ENCODE results near the gene METTL21C. TPM values are rescaled to one million over a fixed set of nuclear protein-coding genes. Genes with fewer than 3 reads are reported as not detected.

Gene METTL21C
- total and polyA plus RNA-seq, 4 donors, result not detected

- peaks cover 3 to 5% of the 10 kb centered on the region in 2 donors for H3K36me3 ChIP-seq (ENCODE audit: control insufficient read depth in 1 of 2, insufficient read depth in 2 of 2, low read length in 1 of 2)
- H3K4me1 ChIP-seq (ENCODE audit: control insufficient read depth in 1 of 2, insufficient read depth in 2 of 2, low read length in 2 of 2), result no peaks in the 10 kb centered on the region
- no peak overlapping the region for H3K4me3 ChIP-seq (ENCODE audit: low read length in 2 of 2)
- ATAC-seq (ENCODE audit: low FRiP score) (no peak), DNase-seq (no peak)
- WGBS, 2 donors, result 95 to 96% methylated on average over 1 of the region's 1 CpG
- H3K27me3 ChIP-seq (ENCODE audit: control insufficient read depth in 1 of 2, insufficient read depth in 2 of 2, low read length in 1 of 2), result no peaks in the 10 kb centered on the region
- H3K27ac ChIP-seq (ENCODE audit: low read depth in 1 of 2, low read length in 2 of 2), result no peak overlapping the region
- no peaks in the 10 kb centered on the region for H3K9me3 ChIP-seq (ENCODE audit: control insufficient read depth, low read length)
- intact Hi-C loops (cut with DNase I), result no loop called here
Observed at GRCh38 chr13:102643656-102644055, 51.2 kb downstream of the METTL21C start.

DNA sequence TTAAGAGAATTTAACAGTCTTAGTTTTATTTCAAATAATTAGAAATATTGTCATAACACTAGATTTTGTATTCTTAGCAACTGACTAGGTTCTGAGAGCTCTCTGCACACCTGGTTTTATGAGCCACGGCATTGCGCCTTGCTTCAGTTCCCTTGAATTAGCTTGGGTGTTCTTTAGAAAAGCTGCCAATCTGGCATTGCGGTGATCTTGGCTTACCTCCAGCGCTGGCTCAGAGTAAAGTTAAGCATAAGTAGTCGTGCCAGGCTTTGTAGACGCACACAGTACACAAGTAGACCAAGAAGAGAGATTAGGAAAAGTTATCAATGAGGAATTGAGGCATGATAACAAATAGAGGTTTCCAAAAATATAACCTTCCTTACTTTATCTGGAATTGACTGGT is 52.4 kb downstream of the METTL21C start:
- no peak for ATAC-seq (ENCODE audit: low FRiP score)
- no peaks in the 10 kb centered on the region for H3K9me3 ChIP-seq (ENCODE audit: control insufficient read depth, low read length)

GRCh38 chr13:102642029-102642428 is 52.8 kb downstream of the METTL21C start:
- ATAC-seq (ENCODE audit: low FRiP score) (no peak), DNase-seq (no peak)
- intact Hi-C loops (cut with DNase I), result no loop called here
- no peak overlapping the region for H3K4me3 ChIP-seq (ENCODE audit: low read length in 2 of 2)
- 45 to 68% methylated on average over 4 of the region's 4 CpGs for WGBS, 2 donors
- H3K36me3 ChIP-seq (ENCODE audit: control insufficient read depth in 1 of 2, insufficient read depth in 2 of 2, low read length in 1 of 2), result peaks cover 3 to 7% of the 10 kb centered on the region in 2 donors
- no peaks in the 10 kb centered on the region for H3K9me3 ChIP-seq (ENCODE audit: control insufficient read depth, low read length)
- no peaks in the 10 kb centered on the region for H3K4me1 ChIP-seq (ENCODE audit: control insufficient read depth in 1 of 2, insufficient read depth in 2 of 2, low read length in 2 of 2)
- no peak overlapping the region for H3K27ac ChIP-seq (ENCODE audit: low read depth in 1 of 2, low read length in 2 of 2)
- H3K27me3 ChIP-seq (ENCODE audit: control insufficient read depth in 1 of 2, insufficient read depth in 2 of 2, low read length in 1 of 2), result no peaks in the 10 kb centered on the region

More for the DNA sequence above, 52.4 kb downstream of the METTL21C start:
- H3K27me3 ChIP-seq (ENCODE audit: control insufficient read depth in 1 of 2, insufficient read depth in 2 of 2, low read length in 1 of 2), result no peaks in the 10 kb centered on the region
- WGBS, 2 donors, result 8 to 11% methylated on average over 6 of the region's 6 CpGs
- peak in 1 of 2 donors; percentile 82 for DNase-seq
- intact Hi-C loops (cut with DNase I), result no loop called here
- no peak overlapping the region for H3K4me3 ChIP-seq (ENCODE audit: low read length in 2 of 2)
- no peak overlapping the region for H3K27ac ChIP-seq (ENCODE audit: low read depth in 1 of 2, low read length in 2 of 2)
- peaks cover 3 to 7% of the 10 kb centered on the region in 2 donors for H3K36me3 ChIP-seq (ENCODE audit: control insufficient read depth in 1 of 2, insufficient read depth in 2 of 2, low read length in 1 of 2)
- no peaks in the 10 kb centered on the region for H3K4me1 ChIP-seq (ENCODE audit: control insufficient read depth in 1 of 2, insufficient read depth in 2 of 2, low read length in 2 of 2)

DNA sequence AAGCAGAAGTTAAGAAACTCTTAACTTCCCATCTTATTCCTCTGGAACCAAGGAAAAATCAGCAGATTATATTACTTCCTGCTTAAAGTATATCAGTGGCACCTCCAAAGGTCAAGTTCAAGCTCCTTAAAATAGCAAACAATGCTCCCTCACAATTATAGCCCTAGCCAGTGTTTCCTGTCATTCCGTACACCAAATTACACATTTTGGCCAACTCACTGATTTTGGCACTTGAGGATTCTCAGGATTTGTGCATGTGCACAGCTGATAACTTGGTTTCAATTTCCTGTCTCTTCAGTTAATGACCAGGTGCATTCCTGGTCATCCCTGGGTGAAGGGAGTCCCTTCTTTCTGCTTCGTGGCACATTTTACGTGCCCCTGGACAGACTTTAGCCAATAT is 56.1 kb downstream of the METTL21C start:
- Histone ChIP-seq H3K36me3 (ENCODE audit: control insufficient read depth in 1 of 2, insufficient read depth in 2 of 2, low read length in 1 of 2) (peaks cover 3 to 19% of the 10 kb centered on the region in 2 donors), H3K9me3 (ENCODE audit: control insufficient read depth, low read length) (no peaks in the 10 kb centered on the region), H3K4me1 (ENCODE audit: control insufficient read depth in 1 of 2, insufficient read depth in 2 of 2, low read length in 2 of 2) (no peaks in the 10 kb centered on the region), H3K27ac (ENCODE audit: low read depth in 1 of 2, low read length in 2 of 2) (no peak overlapping the region), H3K4me3 (ENCODE audit: low read length in 2 of 2) (no peak overlapping the region), H3K27me3 (ENCODE audit: control insufficient read depth in 1 of 2, insufficient read depth in 2 of 2, low read length in 1 of 2) (no peaks in the 10 kb centered on the region)
- 89 to 91% methylated on average over 3 of the region's 3 CpGs for WGBS, 2 donors
- intact Hi-C loops (cut with DNase I), result no loop called here
- DNase-seq (no peak), ATAC-seq (ENCODE audit: low FRiP score) (no peak)

Other genes with a start within 250 kb of the METTL21C start
- 10 to 100 TPM; 36.9 to 44.9 TPM for gene TPP2, start 98.1 kb downstream of the METTL21C start, total RNA-seq
- gene TPP2, start 98.1 kb downstream of the METTL21C start, polyA plus RNA-seq, result 10 to 100 TPM; 14.1 to 15.5 TPM
- gene TEX30, start 78.7 kb upstream of the METTL21C start, total RNA-seq, result 1 to 10 TPM; 5.0 to 7.5 TPM
- gene TEX30, start 78.7 kb upstream of the METTL21C start, polyA plus RNA-seq, result 10 to 100 TPM in 1 of 2 donors, 1 to 10 TPM in 1; 7.5 to 10.5 TPM
- gene POGLUT2, start 103.9 kb upstream of the METTL21C start, total RNA-seq, result 1 to 10 TPM; 4.8 to 9.2 TPM
- gene POGLUT2, start 103.9 kb upstream of the METTL21C start, polyA plus RNA-seq, result 1 to 10 TPM; 2.0 to 7.1 TPM
- gene BIVM, start 104.1 kb upstream of the METTL21C start, total RNA-seq, result 10 to 100 TPM; 15.6 to 30.4 TPM
- gene BIVM, start 104.1 kb upstream of the METTL21C start, polyA plus RNA-seq, result 10 to 100 TPM in 1 of 2 donors, 1 to 10 TPM in 1; 5.1 to 17.6 TPM
- gene ERCC5, start 151.0 kb upstream of the METTL21C start, total RNA-seq, result 10 to 100 TPM; 30.5 to 53.4 TPM
- 10 to 100 TPM; 25.8 to 81.8 TPM for gene ERCC5, start 151.0 kb upstream of the METTL21C start, polyA plus RNA-seq